GM12864 (cell line): ENCODE data around the gene ADGRA3.

Experiments
- DNase-seq: peaks from one replicate; pipeline ENCODE4 v3.0.0-alpha.2; 2011; ENCODE audit warnings: low read depth
- H3K4me3 ChIP-seq: 2 replicates; pipeline ENCODE4 v1.5.1; 2011; ENCODE audit warnings: mild to moderate bottlenecking, low read depth, low read length, control low read depth
- TF ChIP-seq, protein P1 (sequence below): IDR thresholded peaks from 2 replicates; pipeline ENCODE4 v1.5.1; 2011; ENCODE audit warnings: low read depth, mild to moderate bottlenecking, moderate library complexity, low read length, control low read depth, inconsistent platforms; ENCODE audit errors: missing control alignments

The ADGRA3 gene

DNA sequence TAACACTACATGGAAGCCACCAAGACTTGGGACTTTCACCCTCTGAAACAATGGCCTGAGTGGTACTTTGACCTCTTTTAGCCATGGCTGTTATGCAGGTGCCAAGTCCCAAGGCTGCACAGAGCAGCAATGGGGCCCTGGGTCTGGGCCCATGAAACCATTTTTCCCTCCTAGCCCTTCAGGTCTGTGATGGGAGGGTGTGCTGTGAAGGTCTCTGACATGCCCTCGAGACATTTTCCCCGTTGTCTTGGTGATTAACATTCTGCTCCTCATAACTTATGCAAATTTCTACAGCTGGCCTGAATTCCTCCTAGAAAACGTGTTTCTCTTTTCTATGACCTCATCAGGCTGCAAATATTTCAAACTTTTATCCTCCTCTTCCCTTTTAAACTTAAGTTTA lies 30.4 kb upstream of the ADGRA3 start:
- TF ChIP-seq, protein P1, sequence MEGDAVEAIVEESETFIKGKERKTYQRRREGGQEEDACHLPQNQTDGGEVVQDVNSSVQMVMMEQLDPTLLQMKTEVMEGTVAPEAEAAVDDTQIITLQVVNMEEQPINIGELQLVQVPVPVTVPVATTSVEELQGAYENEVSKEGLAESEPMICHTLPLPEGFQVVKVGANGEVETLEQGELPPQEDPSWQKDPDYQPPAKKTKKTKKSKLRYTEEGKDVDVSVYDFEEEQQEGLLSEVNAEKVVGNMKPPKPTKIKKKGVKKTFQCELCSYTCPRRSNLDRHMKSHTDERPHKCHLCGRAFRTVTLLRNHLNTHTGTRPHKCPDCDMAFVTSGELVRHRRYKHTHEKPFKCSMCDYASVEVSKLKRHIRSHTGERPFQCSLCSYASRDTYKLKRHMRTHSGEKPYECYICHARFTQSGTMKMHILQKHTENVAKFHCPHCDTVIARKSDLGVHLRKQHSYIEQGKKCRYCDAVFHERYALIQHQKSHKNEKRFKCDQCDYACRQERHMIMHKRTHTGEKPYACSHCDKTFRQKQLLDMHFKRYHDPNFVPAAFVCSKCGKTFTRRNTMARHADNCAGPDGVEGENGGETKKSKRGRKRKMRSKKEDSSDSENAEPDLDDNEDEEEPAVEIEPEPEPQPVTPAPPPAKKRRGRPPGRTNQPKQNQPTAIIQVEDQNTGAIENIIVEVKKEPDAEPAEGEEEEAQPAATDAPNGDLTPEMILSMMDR = no peak
- H3K4me3 ChIP-seq = no peak overlapping the region
- no peak for DNase-seq

DNA sequence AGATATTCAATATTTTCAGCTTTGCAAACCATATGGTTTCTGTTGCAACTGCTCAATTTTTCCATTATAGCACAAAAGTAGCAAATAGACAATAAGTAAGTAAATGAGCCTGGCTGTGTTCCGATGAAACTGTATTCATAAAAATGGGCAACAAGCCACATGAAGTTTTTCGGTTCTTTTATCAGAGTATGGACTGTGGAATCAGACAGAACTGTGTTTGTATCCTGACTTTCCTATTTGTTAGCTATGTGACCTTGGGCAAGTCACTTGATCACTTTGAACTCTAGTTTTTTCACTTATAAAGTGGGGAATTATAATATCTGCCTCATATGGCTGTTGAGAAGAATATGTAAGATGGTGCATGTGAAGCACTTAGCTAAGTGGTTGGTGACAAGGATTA lies 23.4 kb upstream of the ADGRA3 start:
- TF ChIP-seq, protein P1 = no peak
- no peak for DNase-seq
- H3K4me3 ChIP-seq = no peak overlapping the region

DNA sequence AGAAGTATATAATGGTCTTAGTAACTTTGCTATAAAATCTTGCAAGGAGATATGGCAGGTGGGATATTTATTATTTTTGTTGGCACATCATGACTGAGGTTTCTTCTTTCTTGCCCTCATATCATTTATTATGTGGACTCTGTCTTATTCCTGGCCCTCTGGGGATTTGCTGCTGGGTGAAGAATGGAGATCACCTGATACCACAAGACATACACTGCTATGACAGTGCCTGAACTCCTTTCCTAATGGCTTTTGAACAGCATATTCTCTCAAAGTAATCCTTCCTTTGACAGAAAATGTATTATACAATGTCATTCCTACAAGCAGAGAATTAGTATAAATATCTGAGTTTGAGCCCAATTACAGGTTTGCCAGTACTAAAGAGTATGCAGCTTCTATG lies 22.0 kb upstream of the ADGRA3 start:
- TF ChIP-seq, protein P1 = no peak
- H3K4me3 ChIP-seq = no peak overlapping the region
- no peak for DNase-seq

DNA sequence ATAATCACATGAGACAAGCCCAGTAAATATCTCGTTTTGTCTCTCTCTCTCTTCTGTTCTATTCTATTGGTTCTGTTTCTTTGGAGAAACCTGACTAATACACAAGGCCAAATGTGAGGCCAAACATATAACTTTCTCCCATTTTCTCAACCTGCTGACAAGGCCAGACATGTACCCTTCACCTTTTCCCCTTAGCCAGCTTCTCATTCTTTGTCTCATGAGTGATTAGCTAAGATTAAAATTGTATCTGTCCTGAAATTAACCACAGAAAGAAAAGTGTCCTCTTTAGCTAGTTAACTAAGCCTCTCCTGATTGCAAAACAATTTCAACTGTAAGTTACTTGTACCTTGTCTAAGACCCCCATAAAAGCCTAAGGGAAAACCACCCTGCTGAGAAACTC lies 18.5 kb upstream of the ADGRA3 start:
- TF ChIP-seq, protein P1 = no peak
- DNase-seq = no peak
- H3K4me3 ChIP-seq = no peak overlapping the region

DNA sequence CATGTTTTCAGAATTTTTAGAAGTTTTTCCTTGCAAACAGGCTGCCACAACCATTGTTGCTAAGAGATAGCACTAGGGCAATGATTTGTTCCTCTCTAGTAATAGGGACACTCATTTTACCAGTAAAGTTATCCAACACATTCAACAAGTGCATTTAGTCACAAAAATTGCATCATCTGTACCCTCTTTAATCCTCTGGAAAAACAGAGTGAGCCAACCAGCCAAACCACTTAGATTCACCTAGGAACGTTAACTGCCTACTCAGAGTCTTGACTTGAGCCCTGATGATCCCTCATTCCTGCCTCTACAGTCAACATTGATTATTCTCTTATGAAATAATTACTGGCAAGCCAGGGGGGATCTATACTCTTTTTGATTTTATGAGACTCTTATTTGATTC lies 17.0 kb upstream of the ADGRA3 start:
- H3K4me3 ChIP-seq = no peak overlapping the region
- DNase-seq = no peak
- TF ChIP-seq, protein P1 = no peak

DNA sequence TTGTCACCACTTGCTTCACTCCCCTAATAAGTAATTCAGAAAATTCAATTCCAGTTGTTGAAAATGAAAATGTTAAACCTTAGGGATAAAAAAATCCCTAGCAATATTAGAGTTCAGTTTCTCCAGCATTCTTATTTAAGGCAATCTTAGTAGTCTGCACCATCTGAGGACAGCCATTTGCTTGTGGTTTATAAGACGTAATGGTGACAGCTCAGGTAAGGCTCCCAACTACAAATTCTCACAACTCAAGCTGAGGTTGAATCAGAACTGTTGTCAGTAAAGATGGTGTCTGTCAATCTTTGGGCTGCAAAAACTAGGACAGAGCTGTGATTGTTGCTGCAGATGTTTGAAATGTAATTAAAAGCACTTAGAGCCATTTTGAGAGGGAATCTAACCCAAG lies 16.3 kb upstream of the ADGRA3 start:
- no peak for DNase-seq
- TF ChIP-seq, protein P1 = no peak
- H3K4me3 ChIP-seq = no peak overlapping the region

DNA sequence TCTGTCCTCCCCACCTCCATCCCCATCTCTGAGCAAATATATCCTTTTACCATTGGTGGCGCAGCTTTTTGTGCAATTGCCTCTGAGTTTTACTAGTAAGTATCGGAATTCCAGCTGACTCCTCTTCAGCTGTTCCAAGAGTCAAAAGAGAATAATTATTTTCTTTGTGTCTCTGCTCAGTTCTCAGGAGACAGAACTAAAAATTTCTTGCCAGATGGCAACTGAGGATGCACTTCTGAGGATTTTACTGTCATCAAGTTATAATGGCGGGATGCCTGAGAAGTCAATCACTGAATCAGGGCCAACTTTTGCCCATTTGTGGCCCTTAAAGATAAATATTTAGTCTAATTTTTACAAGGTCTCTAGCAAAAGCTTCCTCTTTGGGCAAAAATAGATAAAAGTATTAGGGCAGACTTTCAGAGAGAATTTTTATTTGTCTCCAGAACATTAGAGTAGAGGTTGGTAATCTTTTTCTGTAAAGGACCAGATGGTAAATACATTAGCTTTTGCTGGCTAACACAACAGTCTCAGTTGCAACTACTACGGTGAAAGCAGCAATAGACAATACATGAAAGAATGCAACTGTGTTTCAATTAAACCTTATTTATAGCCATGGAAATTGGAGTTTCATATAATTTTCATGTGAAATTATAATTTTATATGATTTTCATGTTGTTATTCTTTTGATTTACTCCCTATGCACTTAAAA lies 15.6 kb upstream of the ADGRA3 start:
- H3K4me3 ChIP-seq = no peak overlapping the region
- TF ChIP-seq, protein P1 = no peak
- no peak for DNase-seq
